Stimulated activated CD8-positive, alpha-beta memory T cell treated with anti-CD3 and anti-CD28 coated beads, Interleukin-2, amount 100 ng/mL, for 1 hour (primary cell): ENCODE data around the gene SPSB3.
"Not testable (repeated sequence)": the region's sequence is repeated elsewhere in the genome, so short reads cannot be mapped to it uniquely, and the experiment has no call there.

ENCODE experiments used
- DNase-seq, 2 donors: peaks; one replicate each; pipeline ENCODE4 v3.0.0-alpha.2; 2020; ENCODE audit warnings: low read depth in 2 of 2

Gene SPSB3

GRCh38 chr16:1816396-1817275 is 34.3 kb upstream of the SPSB3 start:
- DNase-seq = no peak

DNA sequence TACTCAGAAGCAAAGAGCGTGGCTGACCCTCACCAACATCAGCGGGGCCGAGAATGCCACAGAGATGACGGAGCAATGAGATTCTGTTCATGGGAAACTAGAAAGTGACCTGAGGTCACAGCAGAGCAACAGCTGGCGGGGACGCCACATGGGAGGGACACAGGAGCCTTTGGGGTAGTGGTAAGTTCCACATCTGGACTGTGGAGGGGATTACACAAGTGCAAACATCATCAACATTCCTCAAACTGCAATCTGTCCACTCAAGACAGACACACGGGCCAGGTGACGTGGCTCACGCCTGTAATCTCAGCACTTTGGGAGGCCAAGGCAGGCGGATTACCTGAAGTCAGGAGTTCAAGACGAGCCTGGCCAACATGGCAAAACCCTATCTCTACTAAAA is 33.1 kb upstream of the SPSB3 start:
- no peak for DNase-seq

GRCh38 chr16:1812732-1813163 is 30.4 kb upstream of the SPSB3 start:
- peak in 1 of 2 donors; percentile 20 for DNase-seq

GRCh38 chr16:1810536-1810935 is 28.2 kb upstream of the SPSB3 start:
- DNase-seq = no peak

DNA sequence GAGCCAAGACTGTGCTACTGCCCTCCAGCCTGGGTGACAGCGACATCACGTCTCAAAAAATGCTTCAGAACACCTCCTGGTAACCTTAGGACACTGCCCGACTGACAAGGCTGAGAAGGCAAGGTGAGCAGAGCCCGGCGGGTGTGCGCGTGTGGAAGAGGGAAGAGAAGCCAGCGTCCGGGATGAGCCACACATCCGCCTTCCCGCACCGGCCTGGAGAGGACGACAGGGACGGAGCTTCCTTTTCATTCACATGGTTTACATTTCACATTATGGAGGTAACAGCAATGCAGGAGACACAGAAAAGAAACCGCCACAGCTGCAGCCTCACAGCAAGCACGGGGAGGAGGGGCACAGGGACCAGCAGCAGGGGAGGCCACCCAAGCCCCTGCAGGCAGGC is 27.7 kb upstream of the SPSB3 start:
- no peak for DNase-seq

GRCh38 chr16:1809281-1809801 is 27.0 kb upstream of the SPSB3 start:
- DNase-seq = no peak

DNA sequence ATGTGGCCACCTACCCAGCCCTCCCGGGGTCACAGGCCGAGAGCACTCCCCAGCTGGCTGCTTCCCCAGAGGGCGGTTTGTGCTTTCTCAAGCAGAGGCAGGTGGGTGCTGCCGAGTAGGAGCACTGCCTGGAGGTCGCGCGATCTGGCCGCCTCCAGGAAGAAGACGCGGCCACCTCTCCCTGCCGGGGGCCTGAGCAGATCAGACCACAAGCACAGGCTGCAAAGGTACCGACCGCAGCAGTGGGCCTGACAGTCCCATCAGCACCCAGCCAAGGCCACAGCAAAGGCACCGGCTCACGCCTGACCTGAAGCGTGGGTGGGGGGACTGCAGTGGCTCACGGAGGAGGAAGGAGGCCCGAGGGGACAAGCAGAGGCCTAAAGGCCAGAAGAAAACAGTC is 26.3 kb upstream of the SPSB3 start:
- DNase-seq = no peak

DNA sequence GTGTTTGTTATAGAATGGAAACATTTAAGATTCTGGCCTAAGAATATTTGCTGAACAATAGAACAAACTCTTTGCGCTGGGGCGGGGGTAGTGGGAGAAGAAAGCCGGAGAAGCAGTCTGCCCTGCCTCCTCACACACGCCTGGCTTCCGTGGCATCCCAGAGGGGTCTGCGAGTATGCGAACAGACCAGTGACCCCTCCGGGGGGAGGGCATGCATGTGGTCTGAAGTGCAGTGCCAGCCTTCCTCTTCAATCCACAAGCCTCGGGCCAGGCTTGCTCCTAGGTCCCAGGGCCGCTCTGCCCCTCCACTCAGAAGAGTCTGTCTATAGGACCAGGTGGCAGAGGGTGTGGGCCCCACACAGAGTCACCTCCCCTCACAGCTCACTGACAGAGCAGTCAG is 25.3 kb upstream of the SPSB3 start:
- no peak for DNase-seq

DNA sequence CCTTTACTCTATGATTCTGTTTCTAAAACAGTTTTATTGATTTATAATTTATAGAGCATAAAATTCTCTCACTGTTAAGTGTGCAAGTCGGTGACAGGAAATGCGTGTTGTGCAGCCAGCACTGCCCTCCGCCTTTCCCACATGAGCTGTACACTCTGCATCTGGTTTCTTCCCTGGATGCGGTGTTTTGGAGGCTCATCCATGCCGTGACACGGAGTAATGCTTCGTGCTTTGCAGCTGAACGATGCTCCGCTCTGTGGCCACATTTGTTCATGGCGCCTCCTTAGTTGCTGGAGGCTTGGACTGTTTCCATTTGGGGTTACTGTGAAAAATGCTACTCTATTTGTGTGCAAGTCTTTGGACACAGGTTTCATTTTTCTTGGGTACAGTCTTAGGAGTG is 18.3 kb upstream of the SPSB3 start:
- no peak for DNase-seq

GRCh38 chr16:1799263-1799662 is 16.9 kb upstream of the SPSB3 start:
- not testable (repeated sequence) for DNase-seq

- no peak for DNase-seq
Observed at GRCh38 chr16:1794908-1795666, 12.7 kb upstream of the SPSB3 start.

- DNase-seq = no peak
Observed at GRCh38 chr16:1794221-1794871, 12.0 kb upstream of the SPSB3 start.

- DNase-seq = no peak
Observed at GRCh38 chr16:1793578-1794220, 11.3 kb upstream of the SPSB3 start, which contains the start of gene IGFALS. Gene IGFALS (minus strand): TSS chr16:1793705. CDS start chr16:1793652, 53 bp downstream.

DNA sequence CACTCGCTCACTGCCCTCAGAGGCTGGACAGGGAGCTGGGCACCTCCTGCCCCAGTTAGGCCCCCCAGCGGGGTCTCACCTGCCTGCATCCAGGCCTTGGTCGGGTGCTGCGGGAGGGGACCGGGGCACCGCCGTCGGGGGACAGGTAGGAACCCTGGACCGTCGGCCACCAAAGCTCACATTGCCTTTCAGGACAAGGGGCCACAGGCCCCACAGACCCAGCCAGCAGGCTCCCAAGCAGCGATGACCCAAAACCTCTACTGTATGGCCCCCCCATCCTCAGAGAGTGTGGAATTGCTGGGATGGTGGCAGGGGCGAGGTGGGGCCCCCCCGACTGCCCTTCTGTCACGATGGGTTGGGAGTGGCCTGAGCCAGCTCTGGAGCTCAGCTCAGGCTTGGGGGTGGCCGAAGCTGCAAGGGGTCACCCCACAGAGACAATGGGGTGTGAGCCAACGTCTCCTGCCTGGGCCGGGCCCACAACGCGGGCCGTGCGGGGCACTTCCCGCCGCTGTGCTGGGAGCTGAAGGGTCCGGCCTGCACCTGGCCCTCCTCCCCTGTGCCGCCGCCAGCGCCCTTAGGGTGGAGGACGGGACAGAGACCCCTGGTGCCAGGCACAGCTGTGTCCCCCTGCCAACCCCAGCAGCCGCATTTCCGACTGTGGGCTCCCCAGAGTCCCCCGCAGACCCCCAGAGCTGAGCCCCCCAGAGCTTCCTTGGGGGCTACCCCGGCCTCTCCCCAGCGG is 10.6 kb upstream of the SPSB3 start:
- no peak for DNase-seq

DNA sequence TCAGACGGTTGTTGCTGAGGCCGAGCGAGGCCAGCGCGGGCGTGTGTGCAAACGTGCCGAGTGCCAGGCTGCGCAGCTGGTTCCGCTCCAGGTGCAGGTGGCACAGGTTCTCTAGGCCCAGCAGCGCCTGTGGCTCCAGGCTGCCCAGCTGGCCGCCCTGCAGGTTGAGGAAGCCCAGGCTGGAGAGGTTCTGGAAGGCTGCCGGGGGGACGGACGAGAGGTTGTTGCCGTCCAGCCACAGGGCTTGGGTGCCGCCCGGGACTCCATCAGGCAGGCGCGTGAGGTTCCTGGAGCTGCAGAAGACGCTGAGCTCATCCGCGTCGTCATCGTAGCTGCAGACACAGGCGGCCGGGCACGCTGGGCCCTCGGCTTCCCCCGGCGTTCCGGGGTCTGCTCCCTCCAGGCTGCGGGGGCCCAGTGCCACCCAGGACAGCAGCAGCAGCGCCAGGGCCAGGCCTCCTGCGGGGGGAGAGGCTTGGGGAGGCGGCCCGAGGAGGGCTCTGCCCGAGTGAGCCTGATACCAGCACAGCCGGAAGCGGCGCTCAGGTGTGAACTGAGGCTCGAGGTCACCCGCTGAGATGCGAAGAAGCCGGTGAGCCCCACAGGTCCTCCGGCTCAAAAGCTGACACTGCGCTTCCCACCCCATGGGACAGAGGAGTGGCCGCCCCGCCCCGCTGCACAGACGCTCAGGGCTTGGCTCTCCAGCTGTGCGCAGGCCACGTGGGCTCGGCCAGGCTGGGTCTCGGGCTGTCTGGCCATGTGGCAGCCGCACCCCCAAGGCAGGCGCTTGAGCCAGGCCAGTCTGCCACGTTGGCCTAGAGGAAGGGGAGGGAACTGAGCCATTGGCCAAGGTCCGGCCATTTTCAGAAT is 9.8 kb upstream of the SPSB3 start:
- no peak for DNase-seq

DNA sequence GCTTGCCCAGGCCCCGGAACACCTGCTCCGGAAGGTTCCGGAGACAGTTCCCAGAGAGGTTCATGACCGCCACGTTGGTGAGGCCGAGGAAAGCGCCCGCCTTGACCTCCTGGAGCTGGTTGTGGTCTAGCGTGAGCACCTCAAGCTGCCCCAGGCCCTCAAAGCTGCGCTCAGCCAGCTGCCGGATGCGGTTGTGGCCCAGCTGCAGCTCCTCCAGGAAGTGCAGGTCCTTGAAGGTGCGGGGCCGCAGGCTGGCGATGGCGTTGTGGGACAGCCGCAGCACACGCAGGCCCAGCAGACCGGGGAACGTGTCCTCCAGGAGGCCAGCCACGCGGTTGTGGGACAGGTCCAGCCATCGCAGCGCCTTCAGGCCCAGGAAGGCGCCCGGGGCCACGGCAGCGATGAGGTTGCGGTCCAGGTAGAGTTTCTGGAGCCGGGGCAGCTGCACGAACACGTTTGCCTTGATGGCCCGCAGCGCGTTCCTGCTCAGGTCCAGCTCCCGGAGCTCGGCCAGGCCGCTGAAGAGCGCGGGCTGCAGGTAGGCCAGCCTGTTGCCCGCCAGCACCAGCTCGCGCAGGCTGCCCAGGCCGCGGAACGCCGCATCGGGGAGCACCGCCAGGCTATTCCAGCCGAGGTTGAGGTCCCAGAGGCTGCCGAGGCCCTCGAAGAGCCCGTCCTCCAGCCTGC is 9.0 kb upstream of the SPSB3 start:
- DNase-seq = no peak

DNA sequence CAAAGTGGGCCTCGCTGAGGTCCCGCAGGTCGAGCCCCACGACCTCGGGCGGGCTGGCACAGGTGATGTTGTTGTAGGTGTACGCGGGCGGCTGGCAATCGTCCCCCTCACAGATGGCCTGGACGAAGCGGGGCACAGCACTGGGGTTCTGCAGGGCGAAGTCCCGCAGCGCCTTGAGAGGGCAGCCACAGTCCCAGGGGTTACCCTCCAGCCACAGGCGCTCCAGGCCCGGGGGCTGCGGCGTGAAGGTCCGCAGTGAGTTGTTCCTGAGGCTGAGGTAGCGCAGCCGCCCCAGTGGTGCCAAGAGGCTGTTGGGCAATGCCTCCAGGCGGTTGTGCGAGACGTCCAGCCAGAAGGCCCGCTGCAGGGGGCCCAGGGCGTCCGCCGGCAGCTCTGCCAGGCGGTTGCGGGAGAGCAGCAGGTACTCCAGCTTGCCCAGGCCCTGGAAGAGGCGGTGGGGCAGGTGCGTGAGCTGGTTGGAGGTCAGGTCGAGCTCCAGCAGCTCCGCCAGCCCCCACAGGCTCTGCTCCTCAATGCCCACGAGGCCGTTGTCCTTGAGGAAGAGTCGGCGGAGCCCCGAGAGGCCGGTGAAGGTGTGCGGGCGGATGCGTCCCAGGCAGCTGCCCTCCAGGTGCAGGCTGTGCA is 8.4 kb upstream of the SPSB3 start:
- DNase-seq = no peak

GRCh38 chr16:1790261-1790610 is 7.9 kb upstream of the SPSB3 start:
- no peak for DNase-seq

- DNase-seq = no peak
Observed at GRCh38 chr16:1789643-1790045, 7.3 kb upstream of the SPSB3 start.
